ENCODE measurements around the gene PCSK4. TPM values are rescaled to one million over a fixed set of nuclear protein-coding genes. Genes with fewer than 3 reads are reported as not detected.

Gene PCSK4
- total RNA-seq, 1 experiment from 2014 or later: 11.1 TPM

DNA sequence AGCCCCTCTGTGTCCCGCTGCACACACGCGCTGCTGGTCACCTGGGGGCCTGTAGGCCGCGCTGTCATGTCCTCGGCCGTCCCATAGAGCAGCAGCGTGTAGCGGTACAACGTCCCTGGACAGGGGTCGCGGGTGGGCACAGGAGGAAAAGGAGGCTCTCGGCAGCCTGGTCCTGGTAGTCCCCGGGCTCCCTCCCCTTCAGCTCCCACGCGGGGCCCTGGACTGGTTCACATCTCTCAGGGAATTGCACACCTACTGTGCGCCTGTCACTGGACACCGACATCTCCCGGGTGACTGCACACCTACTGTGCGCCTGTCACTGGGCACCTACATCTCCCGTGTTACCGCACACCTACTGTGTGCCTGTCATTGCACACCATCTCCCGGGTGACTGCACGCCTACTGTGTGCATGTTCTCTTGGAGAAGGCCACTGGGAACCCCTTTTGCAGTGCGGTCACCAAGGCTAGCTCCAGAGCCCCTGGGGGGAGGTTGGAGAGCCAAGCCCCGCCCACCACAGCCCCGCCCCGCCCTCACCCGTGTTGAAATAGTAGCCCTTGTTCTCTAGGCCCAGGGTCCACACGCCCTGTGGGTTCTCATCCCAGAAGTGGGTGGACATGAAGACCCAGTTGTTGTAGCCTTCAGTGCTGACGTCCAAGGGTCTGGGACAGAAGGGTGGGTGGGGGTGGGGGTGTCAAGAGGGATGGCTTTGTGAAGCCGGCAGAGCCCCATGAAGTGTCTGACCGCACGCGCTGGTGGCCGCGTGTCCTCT is 7.6 kb downstream of the PCSK4 start (continued):
- TF ChIP-seq, protein P1, sequence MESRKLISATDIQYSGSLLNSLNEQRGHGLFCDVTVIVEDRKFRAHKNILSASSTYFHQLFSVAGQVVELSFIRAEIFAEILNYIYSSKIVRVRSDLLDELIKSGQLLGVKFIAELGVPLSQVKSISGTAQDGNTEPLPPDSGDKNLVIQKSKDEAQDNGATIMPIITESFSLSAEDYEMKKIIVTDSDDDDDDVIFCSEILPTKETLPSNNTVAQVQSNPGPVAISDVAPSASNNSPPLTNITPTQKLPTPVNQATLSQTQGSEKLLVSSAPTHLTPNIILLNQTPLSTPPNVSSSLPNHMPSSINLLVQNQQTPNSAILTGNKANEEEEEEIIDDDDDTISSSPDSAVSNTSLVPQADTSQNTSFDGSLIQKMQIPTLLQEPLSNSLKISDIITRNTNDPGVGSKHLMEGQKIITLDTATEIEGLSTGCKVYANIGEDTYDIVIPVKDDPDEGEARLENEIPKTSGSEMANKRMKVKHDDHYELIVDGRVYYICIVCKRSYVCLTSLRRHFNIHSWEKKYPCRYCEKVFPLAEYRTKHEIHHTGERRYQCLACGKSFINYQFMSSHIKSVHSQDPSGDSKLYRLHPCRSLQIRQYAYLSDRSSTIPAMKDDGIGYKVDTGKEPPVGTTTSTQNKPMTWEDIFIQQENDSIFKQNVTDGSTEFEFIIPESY (IDR thresholded peaks at IDR 0.05; ENCODE audit: extremely low read depth, insufficient replicate concordance, low read length): no peak
- TF ChIP-seq SRF (IDR thresholded peaks at IDR 0.05; ENCODE audit: low read depth) (no peak), TCF7L2 (IDR thresholded peaks at IDR 0.05; ENCODE audit: borderline replicate concordance, extremely low read depth, insufficient read depth, insufficient read length) (no peak), CEBPB (IDR thresholded peaks at IDR 0.05; ENCODE audit: low read depth) (no peak), ZNF274 (IDR thresholded peaks at IDR 0.05; ENCODE audit: low read depth, low read length) (no peak)

GRCh38 chr19:1481893-1482360 is 8.2 kb downstream of the PCSK4 start:
- H3K9me3 ChIP-seq (ENCODE audit: control insufficient read depth in 1 of 2, insufficient read depth in 1 of 2, low read depth in 1 of 2, low read length in 2 of 2): no peaks in the 10 kb centered on the region
- DNase-seq (ENCODE audit: low read depth, low spot score) (no peak), ATAC-seq (no peak)
- peaks cover 5 to 21% of the 10 kb centered on the region in 2 experiments; a peak in 3 of 4 replicates for H3K4me1 ChIP-seq (ENCODE audit: control insufficient read depth in 1 of 2, insufficient read depth in 2 of 2, low read length in 2 of 2)
- no peak overlapping the region for H3K4me2 ChIP-seq (ENCODE audit: low read length)
- no TSS peak for BruUV-seq (replicated peaks)
- no peak overlapping the region for H2AFZ ChIP-seq (ENCODE audit: low read depth, low read length, poor library complexity, severe bottlenecking)
- H4K20me1 ChIP-seq (ENCODE audit: insufficient read depth): no peaks in the 10 kb centered on the region
- ChIA-PET POLR2A (no interaction called here), RAD21 (ENCODE audit: low non-redundant PET in 1 of 2, low total read pairs in 2 of 2, uncharacterized antibody in 2 of 2, unreplicated experiment in 2 of 2) (no interaction called here), CTCF (interaction anchor here (0.8 kb wide), 1 partner anchor 9 kb away, joined by 3 read pairs; the partner anchor contains the start of gene REEP6)
- H3K27ac ChIP-seq (ENCODE audit: low read depth, low read length): no peak overlapping the region
- no peaks in the 10 kb centered on the region for H3K27me3 ChIP-seq (ENCODE audit: insufficient read depth, low read length)
- no peak for TF ChIP-seq SIN3A (IDR thresholded peaks at IDR 0.05; ENCODE audit: low read depth)
- TF ChIP-seq SP1 (IDR thresholded peaks at IDR 0.05; ENCODE audit: low read depth): no peak
- no peak for TF ChIP-seq CBX3 (IDR thresholded peaks at IDR 0.05; ENCODE audit: low read depth)
- no peak for TF ChIP-seq EZH2phosphoT487 (IDR thresholded peaks at IDR 0.05; ENCODE audit: borderline replicate concordance)
- no peak for TF ChIP-seq ELF1 (IDR thresholded peaks at IDR 0.05; ENCODE audit: borderline replicate concordance, low read depth)
- no peak for TF ChIP-seq POLR2AphosphoS5 (IDR thresholded peaks at IDR 0.05; ENCODE audit: low read depth, low read length)
- no peak for TF ChIP-seq JUND (IDR thresholded peaks at IDR 0.05)
- TF ChIP-seq EZH2 (IDR thresholded peaks at IDR 0.05): no peak
- H3K79me2 ChIP-seq (ENCODE audit: insufficient read depth, low read length): peaks cover 20% of the 10 kb centered on the region
- intact Hi-C loops (cut with micrococcal nuclease): no loop called here
- H3K36me3 ChIP-seq (ENCODE audit: control insufficient read depth in 1 of 2, insufficient read depth in 2 of 2, low read length in 2 of 2): peaks cover 0 to 5% of the 10 kb centered on the region in 2 experiments; a peak in 2 of 4 replicates
- H3K9me2 ChIP-seq (ENCODE audit: insufficient read depth): no peaks in the 10 kb centered on the region
- H3K9ac ChIP-seq (ENCODE audit: low read length): no peak overlapping the region
- H3K4me3 ChIP-seq (replicated peaks in 1 of 2; ENCODE audit: low read depth in 1 of 2, low read length in 2 of 2): no peak overlapping the region
